GM18520 (cell line): ENCODE measurements around the gene GIMD1.
"Not testable (repeated sequence)": the region's sequence is repeated elsewhere in the genome, so short reads cannot be mapped to it uniquely, and the experiment has no call there.

Source experiments
- ATAC-seq: cut with Tn5 transposase; IDR thresholded peaks from one replicate; pipeline ENCODE4 v1.9.1; 2021; ENCODE audit not compliant: unreplicated experiment

Gene GIMD1

DNA sequence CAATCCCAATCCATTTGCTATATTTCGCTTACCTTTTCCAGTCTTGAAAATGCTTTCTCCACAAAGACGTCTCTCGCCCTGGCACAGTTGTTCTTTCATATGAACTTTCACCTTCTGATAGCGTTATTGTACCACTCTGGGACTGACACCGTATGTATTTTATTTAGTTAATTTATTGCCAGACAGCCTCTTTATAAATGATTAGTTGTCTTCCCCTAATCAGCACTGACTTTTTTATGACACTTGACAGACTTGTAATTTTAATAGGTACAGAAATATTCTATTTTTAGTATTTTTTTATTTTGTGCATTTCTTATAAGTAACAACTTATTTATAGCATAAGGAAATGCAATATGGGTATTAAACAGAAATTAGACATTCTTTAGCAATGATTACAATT, at the start of gene GIMD1:
GIMD1 (minus strand) TSS at position 101 of the 400 bp plus-strand sequence. CDS start 1,343 bp downstream, outside the sequence.
- ATAC-seq: no peak

DNA sequence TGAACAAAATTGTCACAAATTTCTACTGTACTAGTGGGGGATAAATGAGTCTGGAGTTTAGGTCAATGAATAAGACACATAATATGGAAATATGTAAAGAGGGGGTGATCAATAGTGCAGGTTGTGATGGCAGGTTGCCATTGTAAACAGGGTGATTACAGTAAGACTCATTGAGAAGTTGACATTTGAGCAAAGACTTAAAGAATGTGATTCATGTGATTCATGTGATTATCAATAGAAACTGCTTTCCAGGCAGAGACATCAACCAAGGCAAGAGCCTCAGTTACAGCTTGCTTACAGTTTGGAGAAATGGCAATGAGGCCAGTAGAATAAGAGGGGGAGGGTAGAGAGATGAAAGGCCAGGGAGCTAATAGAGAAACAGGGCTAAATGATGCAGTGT, 45.8 kb upstream of the GIMD1 start:
- no peak for ATAC-seq

DNA sequence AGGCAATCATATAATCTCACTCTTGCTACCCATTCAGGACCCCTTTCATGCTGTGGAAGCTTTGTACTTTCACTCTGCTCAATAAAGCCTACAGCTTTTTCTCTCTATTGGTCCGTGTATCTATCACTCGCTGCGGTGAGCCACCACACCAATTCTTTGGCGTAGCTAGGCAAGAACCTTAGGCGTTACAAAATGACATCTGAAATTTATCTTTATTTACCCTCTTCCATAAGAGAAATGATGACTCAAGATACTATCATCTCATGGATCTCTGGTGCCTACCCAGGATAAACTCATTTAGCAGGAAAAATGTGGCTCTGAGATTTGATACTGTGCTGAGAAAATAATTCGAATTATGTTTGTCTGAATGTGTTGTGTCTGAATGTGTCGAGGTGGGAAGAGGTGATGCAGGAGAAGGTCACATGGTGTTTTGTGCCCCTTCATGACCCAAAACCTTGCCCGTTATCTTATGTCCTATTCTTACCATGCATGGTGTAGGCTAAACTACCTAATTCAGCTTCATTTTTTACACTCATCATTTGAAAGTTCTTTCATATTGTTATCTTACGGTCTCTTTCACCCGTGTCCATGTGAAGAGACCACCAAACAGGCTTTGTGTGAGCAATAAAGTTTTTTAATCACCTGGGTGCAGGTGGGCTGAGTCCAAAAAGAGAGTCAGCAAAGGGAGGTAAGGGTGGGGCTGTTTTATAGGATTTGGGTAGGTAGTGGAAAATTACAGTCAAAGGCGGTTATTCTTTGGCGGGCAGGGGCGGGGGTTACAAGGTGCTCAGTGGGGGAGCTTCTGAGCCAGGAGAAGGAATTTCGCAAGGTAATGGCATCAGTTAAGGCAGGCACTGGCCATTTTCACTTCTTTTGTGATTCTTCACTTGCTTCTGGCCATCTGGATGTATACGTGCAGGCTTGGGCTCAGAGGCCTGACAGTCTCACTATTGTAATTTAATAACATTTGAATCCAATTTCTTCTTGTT, 41.6 kb upstream of the GIMD1 start:
- ATAC-seq: no peak

- not testable (repeated sequence) for ATAC-seq
These were observed 39.4 kb upstream of the GIMD1 start for GRCh38 chr4:106408004-106408403.

DNA sequence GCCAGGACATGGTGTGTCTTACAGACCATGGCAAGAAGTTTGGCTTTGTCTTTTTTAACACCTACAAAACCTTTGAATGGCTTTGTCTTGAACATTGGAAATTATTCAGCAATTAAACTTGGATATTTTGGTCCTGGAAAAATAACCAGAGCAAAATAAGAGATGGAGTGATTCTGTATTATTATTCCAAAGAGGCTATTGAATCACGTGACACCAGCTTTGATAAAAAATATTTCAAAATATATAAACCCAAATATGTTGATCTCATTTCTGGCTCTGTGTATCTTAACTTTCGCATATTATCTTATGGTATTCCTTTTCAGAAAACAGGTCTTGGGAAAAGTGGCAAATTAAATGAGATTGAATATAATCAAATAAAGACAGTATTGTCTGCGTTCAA, 32.6 kb upstream of the GIMD1 start:
- no peak for ATAC-seq

DNA sequence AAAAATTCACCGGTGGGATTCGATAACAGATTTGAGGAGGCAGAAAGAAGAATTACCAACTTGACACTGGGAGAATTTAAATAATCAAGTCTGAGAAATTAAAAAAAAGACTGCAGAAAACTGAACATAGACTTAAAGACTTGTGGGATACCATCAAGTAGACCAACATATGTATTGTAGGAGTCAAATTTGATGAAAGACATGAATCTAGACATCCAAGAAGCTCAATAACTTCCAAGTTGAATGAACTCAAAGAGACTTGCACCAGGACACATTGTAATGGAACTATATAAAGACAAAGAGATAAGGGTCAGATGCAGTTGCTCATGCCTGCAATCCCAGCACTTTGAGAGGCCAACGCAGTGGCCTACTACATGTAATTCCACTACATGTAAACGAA, 30.3 kb upstream of the GIMD1 start:
- not testable (repeated sequence) for ATAC-seq

DNA sequence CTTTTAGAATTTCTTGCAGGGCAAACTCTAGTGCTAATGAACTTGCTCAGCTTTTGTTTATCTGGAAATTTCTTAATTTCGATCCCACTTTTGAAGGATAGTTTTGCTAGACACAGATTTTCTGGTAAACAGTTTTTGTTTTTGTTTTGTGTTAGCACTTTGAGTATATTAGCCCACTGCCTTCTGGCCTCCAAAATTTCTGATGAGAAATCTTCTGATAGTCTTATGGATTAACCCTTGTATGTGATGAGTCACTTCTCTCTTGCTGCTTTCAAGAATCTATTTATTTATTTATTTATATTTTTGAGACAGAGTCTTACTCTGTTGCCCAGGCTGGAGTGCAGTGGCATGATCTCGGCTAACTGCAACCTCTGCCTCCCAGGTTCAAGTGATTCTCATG, 27.0 kb upstream of the GIMD1 start:
- ATAC-seq: no peak

DNA sequence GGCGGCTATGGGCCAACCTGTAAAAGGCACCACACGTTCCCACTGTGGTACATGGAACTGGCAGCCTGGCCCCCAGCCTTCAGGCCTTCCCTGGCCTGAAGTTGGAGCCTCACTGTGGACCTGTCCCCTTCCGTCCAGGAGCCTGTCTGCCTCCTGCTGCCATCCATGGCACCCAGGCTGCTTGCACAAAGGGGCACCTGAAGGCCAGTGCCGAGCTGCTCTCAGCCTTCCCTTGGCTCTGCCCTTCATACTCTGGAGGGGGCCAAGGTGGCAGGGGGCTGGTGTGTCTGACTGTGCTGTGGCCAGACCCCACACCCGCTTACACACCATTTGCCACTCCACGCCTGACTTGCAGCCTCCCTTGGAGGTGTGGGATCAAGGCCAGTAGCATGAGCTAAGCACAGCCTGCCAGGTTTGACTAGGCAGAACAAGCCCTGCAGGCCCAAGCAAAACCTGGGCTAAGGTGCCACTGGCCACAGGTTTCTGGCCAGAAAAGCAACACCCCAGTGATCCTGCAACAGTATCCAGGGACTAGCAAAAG, 17.3 kb upstream of the GIMD1 start:
- no peak for ATAC-seq

DNA sequence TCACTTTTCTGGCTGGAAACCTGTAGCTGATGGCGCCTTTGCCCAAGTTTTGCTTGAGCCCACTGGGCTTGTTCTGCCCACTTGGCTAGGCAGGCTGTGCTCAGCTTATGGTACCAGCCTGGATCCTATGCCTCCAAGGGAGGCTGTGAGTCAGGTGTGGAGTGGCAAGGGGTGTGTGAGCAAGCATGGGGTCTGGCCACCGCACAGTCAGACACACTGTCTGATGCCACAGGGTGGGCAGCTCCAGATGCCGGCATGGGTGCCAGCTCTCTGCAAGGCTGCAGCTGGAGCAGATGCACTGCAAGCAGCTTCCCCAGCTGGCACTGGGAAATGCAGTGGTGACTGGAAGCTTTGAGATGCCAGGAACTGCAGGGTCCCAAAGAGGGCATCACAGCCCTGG, 16.3 kb upstream of the GIMD1 start:
- ATAC-seq: no peak

DNA sequence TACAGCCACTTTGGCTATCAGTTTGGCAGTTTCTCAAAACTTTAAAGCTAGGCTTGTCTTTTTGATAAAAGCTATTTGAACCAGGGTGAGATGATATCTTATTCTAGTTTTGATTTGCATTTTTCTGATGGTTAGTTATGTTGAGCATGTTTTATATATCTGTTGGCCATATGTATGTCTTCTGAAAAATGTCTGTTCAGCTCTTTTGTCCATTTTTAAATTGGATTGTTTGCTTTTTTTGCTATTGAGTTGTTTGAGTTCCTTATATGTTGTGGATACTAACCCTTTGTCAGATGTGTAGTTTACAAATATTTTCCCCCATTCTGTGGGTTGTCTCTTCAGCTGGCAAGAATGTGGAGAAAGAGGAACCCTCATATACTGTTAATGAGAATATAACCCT, 11.6 kb upstream of the GIMD1 start:
- no peak for ATAC-seq

DNA sequence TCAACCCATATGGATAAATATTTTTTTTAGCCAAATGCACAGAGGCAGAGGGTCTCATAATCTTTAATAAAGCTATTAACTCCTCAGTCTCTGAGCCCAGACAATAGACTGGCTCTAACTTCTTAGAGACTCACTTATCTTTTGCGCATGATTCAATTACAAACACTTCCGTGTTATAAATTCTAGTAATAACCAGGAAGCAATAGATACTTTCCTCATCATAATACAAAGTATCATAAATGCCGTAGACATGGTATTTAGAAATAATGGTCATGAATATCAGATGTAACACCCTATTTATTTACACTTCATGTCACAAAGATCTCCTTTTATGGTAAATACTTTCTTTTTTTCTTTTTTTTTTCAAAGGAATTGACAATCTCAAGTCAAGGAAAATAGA, 4.4 kb upstream of the GIMD1 start:
- ATAC-seq: no peak

DNA sequence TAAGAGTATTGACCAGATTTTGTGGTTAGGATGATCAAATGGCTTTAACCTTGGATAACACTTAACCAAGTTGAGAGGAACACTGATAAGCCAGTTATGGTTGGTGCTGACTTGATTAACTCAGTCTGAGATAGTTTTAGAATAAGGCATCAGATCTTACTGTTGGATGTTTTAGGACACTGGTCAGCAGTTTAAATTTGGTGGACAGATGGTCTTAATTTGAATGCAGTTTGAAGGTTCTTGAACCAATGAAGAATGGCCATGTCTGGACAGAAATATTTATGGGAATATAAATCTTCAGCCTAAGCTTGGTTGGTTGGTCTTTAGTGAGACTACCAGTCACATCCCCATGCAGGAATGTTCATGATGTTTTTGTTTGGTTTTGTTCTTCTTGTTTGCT, 2.6 kb upstream of the GIMD1 start:
- no peak for ATAC-seq

DNA sequence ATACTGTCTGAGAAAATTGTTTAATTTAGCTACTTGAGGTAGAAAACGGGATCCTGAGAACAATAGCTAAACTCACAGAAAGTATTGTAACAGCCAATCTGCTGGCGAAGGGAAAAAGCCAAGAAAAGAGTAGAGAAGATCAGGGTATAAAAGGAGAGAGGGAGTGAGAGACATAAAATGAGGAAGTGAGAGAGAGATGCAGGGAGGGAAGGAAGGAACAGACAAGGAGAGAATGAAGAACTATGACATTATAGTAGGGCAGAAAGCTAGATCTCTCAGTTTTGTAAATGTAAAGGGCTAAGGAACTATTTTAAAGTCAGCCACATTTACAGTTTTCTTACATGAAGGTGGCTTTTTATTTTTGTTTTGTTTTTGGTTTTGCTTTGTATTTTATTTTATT, 1.6 kb upstream of the GIMD1 start:
- no peak for ATAC-seq

- no peak for ATAC-seq
These were observed 980 bp upstream of the GIMD1 start for GRCh38 chr4:106369456-106370060.

- no peak for ATAC-seq
These were observed 1.5 kb downstream of the GIMD1 start for GRCh38 chr4:106367072-106367471.

- no peak for ATAC-seq
These were observed 2.6 kb downstream of the GIMD1 start for GRCh38 chr4:106366026-106366425.

GRCh38 chr4:106365613-106366012, 3.0 kb downstream of the GIMD1 start:
- no peak for ATAC-seq

DNA sequence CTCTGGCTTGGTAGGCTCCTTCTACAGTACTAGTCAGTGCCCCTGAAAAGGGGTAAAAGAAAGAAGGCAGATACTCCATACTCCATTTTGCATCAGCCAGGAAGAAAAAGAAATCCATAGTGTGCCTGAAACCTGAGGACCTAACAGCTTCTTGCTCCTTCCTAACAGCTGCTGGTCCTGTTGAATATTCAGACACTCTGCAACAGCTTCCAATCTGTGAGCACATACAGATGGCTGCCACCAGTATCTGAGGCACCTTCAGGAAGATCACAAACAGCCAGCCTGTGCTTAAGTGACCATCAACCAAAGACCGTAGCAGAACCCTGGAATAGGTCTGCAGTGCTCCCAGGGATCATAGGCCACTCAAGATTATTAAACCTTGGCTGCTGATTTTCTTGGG, 4.3 kb downstream of the GIMD1 start:
- ATAC-seq: no peak

DNA sequence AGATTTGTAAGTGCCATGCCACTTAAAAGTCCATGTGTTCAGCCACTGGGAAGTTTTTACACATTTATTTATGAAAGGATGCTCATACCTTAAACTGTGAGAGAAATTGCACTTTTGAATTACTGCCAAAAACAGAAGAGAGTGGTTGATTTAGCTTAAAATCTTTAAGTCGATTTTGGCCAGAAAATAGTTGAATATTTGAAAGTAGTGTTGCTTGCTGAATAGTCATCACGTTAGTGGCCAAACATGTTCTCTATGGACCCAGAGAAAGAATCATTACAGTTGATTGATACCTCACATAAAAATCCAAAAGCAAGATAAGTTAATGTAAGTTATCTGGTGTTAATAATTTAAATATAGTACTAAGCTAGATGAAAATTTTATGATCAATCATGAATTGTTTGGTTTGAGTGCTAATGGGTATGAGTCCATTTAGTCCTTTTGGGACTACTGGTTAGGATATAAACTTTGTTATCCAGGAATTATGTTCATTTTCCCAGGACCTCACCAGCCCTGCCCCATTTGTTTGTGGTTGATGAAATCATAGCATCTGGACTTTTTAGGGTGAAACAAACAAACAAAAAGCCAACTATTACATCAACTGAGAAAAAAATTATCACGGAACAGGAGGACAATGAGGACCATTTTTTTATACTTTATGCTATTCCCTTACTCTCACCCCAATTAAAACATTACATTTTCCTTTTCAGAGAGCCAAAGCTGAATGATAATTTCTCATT, 6.3 kb downstream of the GIMD1 start:
- no peak for ATAC-seq

- ATAC-seq: no peak
These were observed 9.7 kb downstream of the GIMD1 start for GRCh38 chr4:106358899-106359298.

- ATAC-seq: no peak
These were observed 13.4 kb downstream of the GIMD1 start for GRCh38 chr4:106355193-106355592.
